Measurements from ENCODE around the gene ORMDL3.

Gene ORMDL3

GRCh38 chr17:39904990-39905288 lies 22.5 kb downstream of the ORMDL3 start:
- CTCF ChIA-PET: interaction anchor here (0.6 to 1.0 kb wide), 2 partner anchors 30 to 251 kb away, joined by 5 to 6 read pairs; no protein-coding TSS in a partner anchor
- no peak for TF ChIP-seq ZNF341 (tag by site-specific recombination; IDR thresholded peaks at IDR 0.05; ENCODE audit: low read depth)
- TF ChIP-seq BCL11B (tag by site-specific recombination; IDR thresholded peaks at IDR 0.05; ENCODE audit: low read depth): no peak
- TF ChIP-seq ZSCAN16 (tag by site-specific recombination; IDR thresholded peaks at IDR 0.05): no peak
- TF ChIP-seq, protein P1, sequence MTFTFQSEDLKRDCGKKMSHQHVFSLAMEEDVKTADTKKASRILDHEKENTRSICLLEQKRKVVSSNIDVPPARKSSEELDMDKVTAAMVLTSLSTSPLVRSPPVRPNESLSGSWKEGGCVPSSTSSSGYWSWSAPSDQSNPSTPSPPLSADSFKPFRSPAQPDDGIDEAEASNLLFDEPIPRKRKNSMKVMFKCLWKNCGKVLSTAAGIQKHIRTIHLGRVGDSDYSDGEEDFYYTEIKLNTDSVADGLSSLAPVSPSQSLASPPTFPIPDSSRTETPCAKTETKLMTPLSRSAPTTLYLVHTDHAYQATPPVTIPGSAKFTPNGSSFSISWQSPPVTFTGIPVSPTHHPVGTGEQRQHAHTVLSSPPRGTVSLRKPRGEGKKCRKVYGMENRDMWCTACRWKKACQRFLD (tag by site-specific recombination; IDR thresholded peaks at IDR 0.05): no peak
- TF ChIP-seq SP7 (tag by site-specific recombination; IDR thresholded peaks at IDR 0.05): no peak
- TF ChIP-seq ZNF792 (tag by site-specific recombination; IDR thresholded peaks at IDR 0.05): no peak
- TF ChIP-seq ZNF404 (tag by site-specific recombination; IDR thresholded peaks at IDR 0.05): no peak
- no peak for TF ChIP-seq ZNF510 (tag by site-specific recombination; IDR thresholded peaks at IDR 0.05; ENCODE audit: insufficient replicate concordance)
- TF ChIP-seq SP3 (tag by site-specific recombination; IDR thresholded peaks at IDR 0.05): no peak
- TF ChIP-seq ZNF121 (tag by site-specific recombination; IDR thresholded peaks at IDR 0.05): no peak
- no peak for TF ChIP-seq ZNF292 (tag by site-specific recombination; IDR thresholded peaks at IDR 0.05; ENCODE audit: borderline replicate concordance, low read depth)
- no peak for TF ChIP-seq REPIN1 (tag by site-specific recombination; IDR thresholded peaks at IDR 0.05; ENCODE audit: low read depth)
- TF ChIP-seq ZNF391 (tag by site-specific recombination; IDR thresholded peaks at IDR 0.05; ENCODE audit: borderline replicate concordance, low read depth): no peak
- H3K36me3 ChIP-seq (ENCODE audit: control insufficient read depth in 2 of 2, insufficient read depth in 1 of 2, low read length in 2 of 2): peaks cover 3 to 22% of the 10 kb centered on the region in 2 experiments; a peak in 2 of 3 replicates
- H3K4me1 ChIP-seq (ENCODE audit: control insufficient read depth, insufficient read depth, low read length): no peaks in the 10 kb centered on the region
- no peak overlapping the region for H3K27ac ChIP-seq (ENCODE audit: extremely low read depth, low read depth, low read length)
- no peak overlapping the region for H3K4me3 ChIP-seq (ENCODE audit: low read depth, low read length)
- POLR2A ChIA-PET: interaction anchor here (0.6 kb wide), 1 partner anchor 22 kb away, joined by 5 read pairs; the partner anchor contains the start of genes LRRC3C and ORMDL3
- H3K9me3 ChIP-seq (ENCODE audit: control insufficient read depth, insufficient read depth, low read depth, low read length): no peaks in the 10 kb centered on the region

- POLR2A ChIA-PET: no interaction called here
- Histone ChIP-seq H3K36me3 (ENCODE audit: control insufficient read depth in 2 of 2, insufficient read depth in 1 of 2, low read length in 2 of 2) (peaks cover 0 to 13% of the 10 kb centered on the region in 2 experiments; a peak in 2 of 3 replicates), H3K4me1 (ENCODE audit: control insufficient read depth, insufficient read depth, low read length) (no peaks in the 10 kb centered on the region), H3K27ac (ENCODE audit: extremely low read depth, low read depth, low read length) (no peak overlapping the region), H3K9me3 (ENCODE audit: control insufficient read depth, insufficient read depth, low read depth, low read length) (no peaks in the 10 kb centered on the region), H3K4me3 (ENCODE audit: low read depth, low read length) (no peak overlapping the region)
- CTCF ChIA-PET: no interaction called here
- TF ChIP-seq ZNF610 (tag by site-specific recombination; IDR thresholded peaks at IDR 0.05; ENCODE audit: borderline replicate concordance) (no peak), ZNF169 (tag by site-specific recombination; IDR thresholded peaks at IDR 0.05) (no peak), YY2 (tag by site-specific recombination; IDR thresholded peaks at IDR 0.05) (no peak), HIC1 (tag by site-specific recombination; IDR thresholded peaks at IDR 0.05) (no peak), ZNF112 (tag by site-specific recombination; IDR thresholded peaks at IDR 0.05) (no peak), EGR2 (tag by site-specific recombination; IDR thresholded peaks at IDR 0.05; ENCODE audit: low read depth) (no peak), ZNF426 (tag by site-specific recombination; IDR thresholded peaks at IDR 0.05) (no peak), OVOL3 (tag by site-specific recombination; IDR thresholded peaks at IDR 0.05) (no peak), KLF1 (tag by site-specific recombination; IDR thresholded peaks at IDR 0.05) (no peak), KLF9 (tag by site-specific recombination; IDR thresholded peaks at IDR 0.05; ENCODE audit: low read depth) (no peak)
- TF ChIP-seq, protein P2, sequence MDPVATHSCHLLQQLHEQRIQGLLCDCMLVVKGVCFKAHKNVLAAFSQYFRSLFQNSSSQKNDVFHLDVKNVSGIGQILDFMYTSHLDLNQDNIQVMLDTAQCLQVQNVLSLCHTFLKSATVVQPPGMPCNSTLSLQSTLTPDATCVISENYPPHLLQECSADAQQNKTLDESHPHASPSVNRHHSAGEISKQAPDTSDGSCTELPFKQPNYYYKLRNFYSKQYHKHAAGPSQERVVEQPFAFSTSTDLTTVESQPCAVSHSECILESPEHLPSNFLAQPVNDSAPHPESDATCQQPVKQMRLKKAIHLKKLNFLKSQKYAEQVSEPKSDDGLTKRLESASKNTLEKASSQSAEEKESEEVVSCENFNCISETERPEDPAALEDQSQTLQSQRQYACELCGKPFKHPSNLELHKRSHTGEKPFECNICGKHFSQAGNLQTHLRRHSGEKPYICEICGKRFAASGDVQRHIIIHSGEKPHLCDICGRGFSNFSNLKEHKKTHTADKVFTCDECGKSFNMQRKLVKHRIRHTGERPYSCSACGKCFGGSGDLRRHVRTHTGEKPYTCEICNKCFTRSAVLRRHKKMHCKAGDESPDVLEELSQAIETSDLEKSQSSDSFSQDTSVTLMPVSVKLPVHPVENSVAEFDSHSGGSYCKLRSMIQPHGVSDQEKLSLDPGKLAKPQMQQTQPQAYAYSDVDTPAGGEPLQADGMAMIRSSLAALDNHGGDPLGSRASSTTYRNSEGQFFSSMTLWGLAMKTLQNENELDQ (tag by site-specific recombination; IDR thresholded peaks at IDR 0.05; ENCODE audit: low read depth): no peak
- TF ChIP-seq, protein P3, sequence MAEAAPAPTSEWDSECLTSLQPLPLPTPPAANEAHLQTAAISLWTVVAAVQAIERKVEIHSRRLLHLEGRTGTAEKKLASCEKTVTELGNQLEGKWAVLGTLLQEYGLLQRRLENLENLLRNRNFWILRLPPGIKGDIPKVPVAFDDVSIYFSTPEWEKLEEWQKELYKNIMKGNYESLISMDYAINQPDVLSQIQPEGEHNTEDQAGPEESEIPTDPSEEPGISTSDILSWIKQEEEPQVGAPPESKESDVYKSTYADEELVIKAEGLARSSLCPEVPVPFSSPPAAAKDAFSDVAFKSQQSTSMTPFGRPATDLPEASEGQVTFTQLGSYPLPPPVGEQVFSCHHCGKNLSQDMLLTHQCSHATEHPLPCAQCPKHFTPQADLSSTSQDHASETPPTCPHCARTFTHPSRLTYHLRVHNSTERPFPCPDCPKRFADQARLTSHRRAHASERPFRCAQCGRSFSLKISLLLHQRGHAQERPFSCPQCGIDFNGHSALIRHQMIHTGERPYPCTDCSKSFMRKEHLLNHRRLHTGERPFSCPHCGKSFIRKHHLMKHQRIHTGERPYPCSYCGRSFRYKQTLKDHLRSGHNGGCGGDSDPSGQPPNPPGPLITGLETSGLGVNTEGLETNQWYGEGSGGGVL (tag by site-specific recombination; IDR thresholded peaks at IDR 0.05): no peak
- TF ChIP-seq, protein P4, sequence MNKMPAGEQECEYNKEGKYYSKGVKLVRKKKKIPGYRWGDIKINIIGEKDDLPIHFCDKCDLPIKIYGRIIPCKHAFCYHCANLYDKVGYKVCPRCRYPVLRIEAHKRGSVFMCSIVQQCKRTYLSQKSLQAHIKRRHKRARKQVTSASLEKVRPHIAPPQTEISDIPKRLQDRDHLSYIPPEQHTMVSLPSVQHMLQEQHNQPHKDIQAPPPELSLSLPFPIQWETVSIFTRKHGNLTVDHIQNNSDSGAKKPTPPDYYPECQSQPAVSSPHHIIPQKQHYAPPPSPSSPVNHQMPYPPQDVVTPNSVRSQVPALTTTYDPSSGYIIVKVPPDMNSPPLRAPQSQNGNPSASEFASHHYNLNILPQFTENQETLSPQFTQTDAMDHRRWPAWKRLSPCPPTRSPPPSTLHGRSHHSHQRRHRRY (tag by site-specific recombination; IDR thresholded peaks at IDR 0.05): no peak
These were observed 24.1 kb downstream of the ORMDL3 start for GRCh38 chr17:39903158-39903884.
